ENCODE measurements around the gene TUBA4A.
"Not testable (repeated sequence)": the region's sequence is repeated elsewhere in the genome, so short reads cannot be mapped to it uniquely, and the experiment has no call there.

The TUBA4A gene

DNA sequence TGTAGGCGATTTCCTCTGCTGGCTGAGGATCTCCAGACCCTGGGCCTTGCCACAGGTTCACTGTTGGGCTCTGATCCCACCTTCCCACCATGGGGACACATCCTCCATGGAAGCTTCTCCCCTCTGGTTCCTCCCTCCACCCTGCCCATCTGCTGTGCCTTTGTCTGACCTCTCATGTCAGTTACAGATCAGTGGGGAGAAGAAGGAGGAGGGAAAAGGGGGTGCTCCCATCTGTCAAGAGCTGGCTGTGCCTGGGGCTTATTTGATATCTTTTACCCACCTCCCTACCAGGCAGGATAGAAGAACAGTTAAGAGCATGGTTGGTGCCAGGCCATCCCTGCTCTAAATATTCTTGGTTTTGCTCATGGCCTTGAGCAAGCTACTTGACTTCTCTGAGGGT is 13.2 kb upstream of the TUBA4A start:
- DNase-seq, result peak; percentile 53

DNA sequence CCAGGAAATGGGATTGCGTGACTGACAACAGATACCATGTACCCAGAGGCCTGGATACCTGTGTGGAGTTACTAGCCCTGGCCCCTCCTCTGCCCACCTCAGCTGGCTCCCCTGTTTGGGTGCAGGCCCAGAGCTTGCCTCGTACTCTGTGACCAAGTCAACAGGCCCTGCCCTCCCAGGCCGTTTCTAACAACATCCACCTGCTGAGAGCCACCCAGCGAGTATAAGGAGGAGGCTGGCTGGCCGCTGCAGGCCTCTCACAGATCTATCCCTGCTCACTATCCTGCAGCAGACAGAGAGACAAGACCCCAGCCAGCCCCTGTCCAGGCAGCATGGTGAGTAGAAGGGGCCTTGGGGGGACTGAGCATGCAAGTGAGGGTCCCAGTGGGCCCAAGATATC is 12.5 kb upstream of the TUBA4A start:
- DNase-seq, result no peak

DNA sequence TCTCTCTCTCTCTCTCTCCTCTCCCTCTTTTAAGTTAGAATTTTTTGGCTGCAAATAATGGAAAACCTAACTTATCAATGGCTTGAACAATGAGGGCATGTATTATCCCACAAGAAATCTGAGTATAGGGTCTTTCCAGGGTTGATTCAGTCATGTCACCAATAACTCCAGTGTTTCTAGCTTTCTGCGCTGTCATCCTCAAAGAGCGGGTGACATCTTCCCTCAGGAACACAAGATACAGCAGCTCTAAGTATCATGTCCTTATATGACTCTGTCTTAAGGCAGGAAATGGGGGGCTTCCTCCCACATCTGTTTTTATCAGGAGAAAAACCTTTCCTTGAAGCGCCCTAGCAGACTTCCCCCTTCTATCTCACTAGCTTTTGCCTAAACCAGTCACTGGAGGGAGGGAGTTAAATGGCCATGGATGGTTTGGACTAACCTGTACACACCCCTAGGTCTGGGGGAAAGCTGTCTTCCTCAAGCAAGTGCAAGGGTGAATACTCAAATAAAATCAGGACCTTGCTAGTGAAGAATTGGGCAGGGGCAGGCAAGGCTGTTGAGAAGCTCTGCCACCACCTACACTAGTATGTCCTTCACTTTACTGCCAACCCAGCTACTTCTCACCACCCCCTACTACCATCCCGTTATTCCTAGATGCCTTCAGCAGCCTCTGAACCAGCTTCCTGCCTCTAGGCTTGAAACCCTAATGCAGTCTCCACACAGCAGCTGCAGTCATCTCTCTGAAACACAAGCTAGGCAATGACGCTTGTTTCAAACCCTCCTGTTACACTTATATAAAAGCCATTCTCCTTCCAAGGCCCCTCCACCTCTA is 7.5 kb upstream of the TUBA4A start:
- no peak for DNase-seq

DNA sequence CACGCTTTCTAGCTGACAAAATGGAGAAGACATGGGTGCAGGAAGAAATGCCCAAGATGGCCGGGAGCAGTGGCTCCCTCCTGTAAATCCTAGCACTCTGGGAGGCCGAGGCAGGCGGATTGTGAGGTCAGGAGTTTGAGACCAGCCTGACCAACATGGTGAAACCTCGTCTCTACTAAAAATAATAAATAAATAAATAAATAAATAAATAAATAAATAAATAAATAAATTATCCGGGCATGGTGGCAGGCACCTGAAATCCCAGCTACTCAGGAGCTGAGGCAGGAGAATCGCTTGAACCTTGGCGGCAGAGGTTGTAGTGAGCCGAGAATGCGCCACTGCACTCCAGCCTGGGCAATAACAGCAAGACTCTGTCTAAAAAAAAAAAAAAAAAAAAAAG is 5.2 kb upstream of the TUBA4A start:
- DNase-seq, result not testable (repeated sequence)

DNA sequence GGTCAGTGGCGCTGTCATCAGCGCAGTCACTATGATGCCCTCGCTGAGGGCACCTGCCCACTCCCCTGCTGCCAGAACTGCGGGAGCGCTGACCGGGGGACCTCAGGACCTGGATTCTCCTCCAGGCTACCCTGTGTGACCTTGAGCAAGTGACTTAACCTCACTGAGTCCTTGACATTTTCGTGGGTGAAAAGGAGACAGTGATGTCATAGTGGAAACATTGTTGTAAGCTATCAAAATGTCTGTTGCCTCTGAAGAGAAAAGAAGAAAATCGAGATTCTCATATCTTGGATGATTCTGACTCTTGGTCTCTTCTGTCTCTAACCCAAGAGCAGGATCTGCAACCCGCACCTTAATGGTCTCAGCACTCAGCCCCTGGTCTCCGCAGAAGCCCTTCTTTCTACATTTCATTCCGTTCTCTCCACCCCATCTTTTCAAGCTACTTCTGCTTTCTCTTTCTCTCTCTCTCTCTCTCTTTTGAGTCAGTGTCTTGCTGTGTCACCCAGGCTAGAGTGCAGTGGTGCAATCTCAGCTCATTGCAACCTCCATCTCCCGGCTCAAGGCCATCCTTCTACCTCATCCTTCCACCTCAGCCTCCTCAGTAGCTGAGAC is 978 bp upstream of the TUBA4A start:
- peak; percentile 10 for DNase-seq

DNA sequence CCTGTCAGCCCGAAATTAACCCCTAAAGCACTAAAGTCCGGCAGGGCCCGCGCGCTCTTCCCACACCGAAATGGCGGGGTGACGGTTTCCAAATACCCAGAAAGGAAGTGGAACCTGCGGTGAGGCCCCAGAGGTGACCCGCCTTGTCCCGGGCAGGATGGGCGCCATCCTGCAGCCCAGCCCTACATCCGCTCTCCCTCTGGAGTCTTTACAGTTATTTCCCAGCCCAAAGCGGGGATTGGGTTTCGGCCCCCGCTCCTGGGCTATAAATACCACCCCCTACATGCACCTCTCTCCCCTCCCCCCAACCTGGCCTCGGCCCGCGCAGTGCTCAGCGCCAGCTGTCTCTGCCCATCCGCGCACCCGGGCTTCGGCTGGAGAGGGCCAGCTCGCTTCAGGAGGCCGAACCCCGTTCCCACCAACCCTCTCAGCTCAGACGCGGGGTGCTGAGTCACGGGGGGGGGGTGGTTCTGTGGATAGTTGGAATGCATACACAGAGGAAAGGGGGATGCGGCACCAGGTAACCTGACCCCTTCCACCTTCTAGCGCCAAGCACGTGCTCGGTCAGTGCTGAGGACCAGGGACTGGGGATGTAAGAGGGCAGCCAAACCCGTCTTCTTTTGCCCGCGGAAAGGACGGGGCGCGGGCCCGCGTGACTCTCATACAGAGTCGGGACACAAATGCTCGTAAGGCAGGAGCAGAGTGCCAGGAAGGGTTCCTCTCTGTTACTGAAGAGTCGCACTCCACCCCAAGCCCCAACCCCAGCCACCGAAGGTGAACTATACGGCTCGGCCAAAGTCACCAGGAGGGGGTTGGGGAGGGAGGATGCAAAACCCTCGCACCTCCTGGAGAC is 592 bp downstream of the TUBA4A start, which contains the start of gene TUBA4B:
TUBA4B (plus strand) TSS at position 344 of the 853 bp plus-strand sequence; CDS start at position 509, 165 bp downstream.
- DNase-seq, result peak; percentile 34

DNA sequence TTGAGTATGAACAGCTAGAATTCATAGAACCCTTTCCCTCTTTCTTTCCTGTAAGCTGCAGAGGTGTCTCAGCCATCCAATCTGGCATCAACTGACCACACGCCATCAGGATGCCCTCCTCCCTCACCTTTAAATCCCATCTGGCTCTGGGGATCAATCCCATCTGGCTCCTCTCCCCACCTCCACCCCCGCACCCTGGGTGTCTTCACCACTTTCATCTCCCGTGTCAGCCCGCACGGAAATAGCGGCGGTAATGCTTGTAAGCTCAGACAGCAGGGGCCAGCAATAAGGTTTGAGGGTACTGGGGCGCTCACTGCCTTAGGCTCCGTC is 1.2 kb downstream of the TUBA4A start:
- no peak for DNase-seq

DNA sequence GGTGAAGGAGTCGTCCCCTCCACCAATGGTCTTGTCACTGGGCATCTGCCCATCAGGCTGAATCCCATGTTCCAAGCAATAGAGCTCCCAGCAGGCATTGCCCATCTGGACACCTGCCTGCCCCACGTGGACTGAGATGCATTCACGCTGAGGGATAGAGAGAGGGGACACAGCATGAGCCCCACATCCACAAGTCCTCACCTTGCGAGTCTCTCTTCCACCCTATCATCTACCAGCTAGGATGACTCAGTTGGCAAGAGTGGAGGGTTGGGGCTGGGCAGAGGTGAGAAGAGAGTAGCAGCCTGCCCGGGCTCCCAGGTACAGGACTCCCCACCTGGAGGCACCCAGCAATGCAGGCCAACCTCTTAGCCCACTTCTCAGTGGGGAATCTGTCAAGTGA is 1.6 kb downstream of the TUBA4A start:
- DNase-seq, result no peak

DNA sequence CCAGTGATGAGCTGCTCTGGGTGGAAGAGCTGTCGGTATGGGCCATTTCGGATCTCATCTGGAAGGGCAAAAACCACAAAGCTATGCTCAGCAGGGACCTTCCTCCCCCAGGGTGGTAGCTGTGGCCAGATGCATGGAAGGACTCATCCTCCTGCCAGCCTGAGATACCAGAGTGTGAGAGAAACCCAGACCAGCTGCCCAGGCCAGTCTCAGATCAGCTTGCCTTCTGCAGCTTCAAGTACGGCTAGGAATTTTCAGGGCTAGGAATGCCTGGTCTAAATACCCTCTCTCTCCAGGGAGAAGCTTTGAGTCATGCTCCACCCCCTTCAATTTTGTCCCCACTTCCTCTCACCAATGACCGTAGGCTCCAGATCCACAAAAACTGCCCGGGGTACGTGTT is 2.1 kb downstream of the TUBA4A start:
- DNase-seq, result no peak

DNA sequence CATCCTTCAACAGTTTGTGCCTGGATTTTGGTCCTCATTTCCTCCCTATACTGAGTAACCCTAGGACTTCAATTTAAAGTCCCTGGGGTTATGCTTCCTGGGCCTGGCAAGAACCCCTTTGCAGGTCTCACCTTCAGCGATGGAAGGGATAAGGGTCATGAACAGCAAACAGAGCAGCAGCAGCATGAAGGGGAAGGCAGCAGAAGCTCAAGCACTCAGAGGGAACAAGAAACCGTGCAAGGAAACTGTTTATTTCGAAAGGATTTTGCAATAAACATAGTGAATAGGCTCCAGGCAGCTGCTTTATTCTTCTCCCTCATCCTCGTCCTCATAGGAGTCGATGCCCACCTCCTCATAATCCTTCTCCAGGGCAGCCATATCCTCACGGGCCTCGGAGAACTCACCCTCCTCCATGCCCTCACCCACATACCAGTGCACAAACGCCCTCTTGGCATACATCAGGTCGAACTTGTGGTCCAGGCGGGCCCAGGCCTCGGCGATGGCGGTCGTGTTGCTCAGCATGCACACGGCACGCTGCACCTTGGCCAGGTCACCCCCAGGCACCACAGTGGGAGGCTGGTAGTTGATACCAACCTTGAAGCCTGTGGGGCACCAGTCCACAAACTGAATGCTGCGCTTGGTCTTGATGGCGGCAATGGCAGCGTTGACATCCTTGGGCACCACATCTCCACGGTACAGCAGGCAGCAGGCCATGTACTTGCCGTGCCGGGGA is 3.5 kb downstream of the TUBA4A start:
- no peak for DNase-seq

DNA sequence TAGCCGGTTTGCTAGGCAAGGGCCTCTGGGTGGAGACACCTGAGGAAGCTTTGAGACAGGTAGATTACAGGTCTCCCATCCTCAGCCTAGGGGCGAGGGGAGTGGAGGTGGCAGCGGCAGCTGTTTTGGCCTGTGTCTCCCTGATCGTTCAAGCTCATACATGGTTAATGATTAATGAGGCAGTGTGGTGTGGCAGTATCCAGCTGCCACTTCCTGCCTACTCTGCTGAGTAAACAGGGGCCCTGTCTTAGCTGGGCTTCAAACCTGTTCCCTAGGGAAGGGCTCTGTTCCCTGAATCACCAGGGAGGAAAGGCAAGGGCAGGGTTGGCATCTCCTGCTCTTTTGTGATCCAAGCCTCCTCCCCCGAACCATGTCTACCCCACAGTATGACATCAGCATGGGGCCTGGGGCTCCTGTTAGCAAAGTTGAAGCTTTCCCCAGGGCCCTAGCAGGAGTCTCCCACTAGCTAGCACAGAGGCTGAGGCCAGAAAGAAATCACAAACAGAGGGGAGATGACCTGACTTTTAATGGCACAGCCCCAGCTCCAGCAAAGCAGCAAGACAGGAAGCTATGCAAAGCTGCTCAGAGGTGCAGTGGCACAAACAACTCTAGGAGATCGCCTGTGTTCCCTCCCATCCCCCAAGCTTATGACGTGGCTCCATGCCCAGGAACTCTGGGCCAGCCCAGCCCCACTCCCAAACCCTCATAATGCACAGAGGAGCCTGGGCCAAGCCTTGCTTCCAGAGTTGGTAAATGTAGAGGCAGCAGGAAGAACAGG is 4.3 kb downstream of the TUBA4A start:
- peak; percentile 76 for DNase-seq

DNA sequence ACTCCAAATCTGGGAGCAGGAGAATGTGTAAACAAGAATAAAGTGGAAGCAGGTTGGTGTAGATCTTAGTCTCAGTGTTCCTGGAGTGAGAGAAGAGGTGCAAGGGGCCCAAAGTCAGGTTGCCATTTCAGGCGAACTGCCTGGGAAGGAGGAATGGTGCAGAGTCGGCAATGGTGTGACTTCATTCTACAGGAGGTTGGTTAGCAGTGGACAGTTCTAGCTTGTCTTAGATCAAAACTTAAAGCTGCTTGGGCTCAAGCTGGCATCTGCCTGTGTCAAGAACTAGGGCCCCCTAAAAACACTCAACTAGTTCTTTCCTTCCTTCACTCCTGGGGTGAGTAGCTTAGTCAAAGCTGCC is 4.9 kb downstream of the TUBA4A start:
- DNase-seq, result no peak

DNA sequence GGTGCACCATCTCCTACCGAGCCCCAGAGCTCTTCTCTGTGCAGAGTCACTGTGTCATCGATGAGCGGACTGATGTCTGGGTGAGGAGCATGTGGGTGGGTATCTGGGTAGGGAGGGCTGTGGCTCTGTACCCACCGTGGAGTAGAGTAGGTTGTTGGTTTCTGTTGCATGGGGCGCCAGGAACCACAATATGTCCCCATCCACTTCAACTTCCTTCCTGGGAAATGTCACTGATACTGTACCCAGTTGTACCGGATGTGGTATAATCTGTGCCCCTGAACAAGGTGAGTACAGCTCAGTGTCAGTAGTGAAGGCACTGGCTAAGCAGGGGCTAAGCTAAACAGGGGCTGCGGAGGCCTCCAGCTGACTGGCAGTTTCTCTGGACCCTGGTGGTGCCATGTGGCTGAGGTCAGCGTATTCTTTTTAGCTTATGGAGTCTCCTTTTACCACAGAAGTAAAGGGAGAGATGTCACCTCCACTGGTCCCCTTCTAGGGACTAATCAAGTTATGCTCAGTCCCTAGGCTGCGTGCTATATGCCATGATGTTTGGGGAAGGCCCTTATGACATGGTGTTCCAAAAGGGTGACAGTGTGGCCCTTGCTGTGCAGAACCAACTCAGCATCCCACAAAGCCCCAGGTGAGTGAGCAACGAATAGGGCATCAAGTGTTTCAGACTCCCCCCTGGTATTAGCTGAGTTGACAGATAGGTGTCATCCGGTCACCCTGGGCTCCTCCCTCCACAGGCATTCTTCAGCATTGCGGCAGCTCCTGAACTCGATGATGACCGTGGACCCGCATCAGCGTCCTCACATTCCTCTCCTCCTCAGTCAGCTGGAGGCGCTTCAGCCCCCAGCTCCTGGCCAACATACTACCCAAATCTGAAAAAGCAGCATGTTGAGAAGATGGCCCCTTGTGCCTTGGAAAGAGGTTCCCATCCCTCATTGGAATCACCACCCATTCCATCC is 5.8 kb downstream of the TUBA4A start:
- DNase-seq, result no peak

DNA sequence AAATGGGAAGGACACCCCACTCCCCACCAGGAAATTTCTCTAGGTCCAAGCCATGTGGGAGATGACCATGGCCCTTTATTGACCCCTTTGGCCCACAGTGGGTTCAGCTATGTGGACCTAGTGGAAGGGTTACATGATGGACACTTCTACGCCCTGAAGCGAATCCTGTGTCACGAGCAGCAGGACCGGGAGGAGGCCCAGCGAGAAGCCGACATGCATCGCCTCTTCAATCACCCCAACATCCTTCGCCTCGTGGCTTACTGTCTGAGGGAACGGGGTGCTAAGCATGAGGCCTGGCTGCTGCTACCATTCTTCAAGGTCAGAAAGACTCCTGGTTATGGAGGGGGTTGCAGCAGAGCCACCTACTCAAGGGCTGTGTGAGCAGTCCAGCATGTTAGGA is 7.2 kb downstream of the TUBA4A start:
- DNase-seq, result no peak

DNA sequence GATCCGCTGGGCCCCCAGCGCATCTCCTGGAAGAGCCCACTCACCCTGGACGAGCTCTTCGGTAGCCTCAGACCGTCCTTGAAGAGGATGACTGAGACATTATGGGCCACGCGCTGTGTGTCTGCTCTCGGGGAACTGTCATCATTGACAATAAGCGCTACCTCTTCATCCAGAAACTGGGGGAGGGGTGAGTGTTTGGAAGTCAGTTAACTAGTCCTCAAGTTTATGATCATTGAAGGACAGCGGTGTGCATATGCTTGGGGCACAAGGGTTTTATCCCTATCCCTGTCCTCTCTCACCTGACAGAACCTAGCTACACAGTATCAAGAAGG is 7.9 kb downstream of the TUBA4A start:
- DNase-seq, result peak; percentile 18

DNA sequence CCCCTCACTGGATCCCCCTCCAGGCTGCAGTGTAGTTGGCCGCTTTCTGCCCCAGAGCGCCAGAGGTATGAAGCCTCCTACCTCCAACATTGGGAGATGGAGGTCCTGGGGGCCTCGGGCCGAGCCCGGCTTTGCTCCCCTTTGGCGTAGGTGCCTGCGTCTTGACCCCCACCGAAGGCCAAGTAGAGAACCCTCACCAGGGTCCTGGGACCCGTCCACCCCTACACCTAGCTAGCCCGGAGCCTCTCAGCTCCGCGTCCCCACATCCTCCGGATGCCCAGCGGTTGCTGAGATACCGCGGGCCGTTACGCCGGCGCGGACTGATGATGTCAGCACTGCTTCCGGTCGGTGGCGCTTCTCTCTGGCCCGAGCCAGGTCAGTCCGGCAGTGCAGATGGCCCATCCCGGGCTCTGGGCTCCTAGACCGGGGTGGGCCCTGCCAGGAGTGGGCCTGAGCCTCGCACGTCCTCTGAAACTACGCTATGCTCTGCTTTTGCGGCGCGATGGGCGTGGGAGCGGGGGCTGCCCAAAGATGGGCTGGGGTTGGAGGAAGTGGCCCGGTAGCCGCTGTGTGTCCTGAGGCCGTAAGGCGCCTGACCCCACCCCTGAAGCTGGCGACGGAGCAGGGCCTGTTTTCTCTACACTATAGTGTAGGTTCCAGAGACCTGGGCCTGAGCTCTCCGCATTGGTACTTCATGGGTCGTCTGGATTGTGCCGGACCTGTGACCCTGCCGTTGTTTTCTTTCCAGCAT is 8.4 kb downstream of the TUBA4A start, which contains the start of the genes GLB1L and STK16:
GLB1L (minus strand) TSS at position 297 of the 751 bp plus-strand sequence. CDS start 1,871 bp downstream, outside the sequence.
STK16 (plus strand) TSS at position 332 of the 751 bp plus-strand sequence. CDS start 521 bp downstream, outside the sequence.
- DNase-seq, result peak; percentile 89

DNA sequence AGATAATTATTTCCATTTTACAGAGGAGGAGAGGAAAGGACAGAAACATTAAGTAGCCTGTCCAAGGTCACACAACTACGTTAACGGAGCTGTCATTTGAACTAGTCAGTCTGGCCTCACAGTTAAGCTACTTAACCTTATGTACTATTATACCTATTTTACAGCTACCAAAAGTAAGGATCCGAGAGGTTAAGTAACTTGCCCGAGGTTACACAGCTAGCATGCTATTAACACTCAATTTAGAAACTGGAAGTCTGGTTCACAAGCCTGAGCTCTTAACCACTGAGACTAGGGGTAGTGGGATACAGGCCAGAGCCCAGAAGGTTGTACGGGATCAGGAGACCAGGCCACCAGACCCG is 8.9 kb downstream of the TUBA4A start:
- no peak for DNase-seq

DNA sequence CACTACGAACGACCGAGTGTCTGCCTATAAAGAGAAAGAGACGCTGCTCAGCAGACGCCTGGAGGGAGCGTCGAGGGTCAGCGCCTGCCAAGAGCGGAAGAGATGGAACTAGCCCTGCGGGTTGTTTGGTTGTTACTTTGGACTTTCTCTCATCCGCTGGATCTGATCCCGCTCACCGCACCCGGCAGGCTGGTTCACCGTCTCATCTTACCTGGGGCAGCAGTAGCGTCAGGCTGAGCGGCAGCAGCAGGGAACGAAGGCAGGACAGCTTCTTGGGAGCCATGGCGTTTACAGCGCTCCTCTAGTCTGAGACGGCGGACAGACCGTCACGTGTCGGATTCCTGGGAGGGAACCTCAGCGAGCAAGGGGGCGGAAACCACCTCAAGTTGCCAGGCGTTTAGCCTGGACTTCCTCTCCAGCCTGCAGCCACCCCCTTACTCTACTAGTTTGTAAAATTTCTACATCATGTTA is 10.4 kb downstream of the TUBA4A start:
- DNase-seq, result peak; percentile 21

DNA sequence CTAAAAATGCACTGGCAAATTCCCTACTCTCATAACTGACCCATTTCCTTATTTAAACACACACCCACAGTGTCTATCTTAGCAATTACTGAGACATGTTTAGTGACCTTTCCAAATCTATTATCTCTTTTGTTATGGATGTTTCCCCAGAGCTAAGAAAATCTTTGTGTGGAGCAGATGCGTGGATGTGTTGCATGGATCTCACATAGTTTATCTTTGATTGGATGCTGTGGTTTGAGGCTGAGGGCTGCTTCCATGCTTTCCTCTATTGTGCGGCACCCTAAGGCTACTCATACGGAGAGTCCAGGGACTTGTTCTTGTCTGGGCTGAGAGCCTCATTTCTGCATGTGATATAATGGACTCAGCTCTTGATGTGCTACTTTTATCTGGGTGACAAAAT is 19.4 kb downstream of the TUBA4A start:
- DNase-seq, result no peak

DNA sequence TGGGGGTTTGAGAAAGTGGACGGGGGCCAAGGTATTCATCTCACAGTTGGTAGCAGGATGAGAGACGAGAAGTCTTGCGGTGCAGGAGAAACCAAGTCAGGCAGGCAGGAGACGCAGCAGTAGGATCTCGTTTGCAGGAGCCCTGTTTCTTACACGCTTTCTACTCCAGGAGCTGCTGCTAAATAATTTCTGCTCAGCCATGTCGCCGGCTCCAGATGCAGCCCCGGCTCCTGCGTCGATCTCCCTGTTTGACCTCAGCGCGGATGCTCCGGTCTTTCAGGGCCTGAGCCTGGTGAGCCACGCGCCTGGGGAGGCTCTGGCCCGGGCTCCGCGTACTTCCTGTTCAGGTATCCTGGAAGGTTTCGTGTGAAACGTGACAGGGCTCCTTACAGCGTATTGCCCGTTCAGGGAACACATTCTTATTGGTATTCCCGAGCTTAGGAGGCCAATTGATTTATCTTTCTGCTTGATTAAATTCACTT is 23.6 kb downstream of the TUBA4A start:
- peak; percentile 53 for DNase-seq
